Upper lobe of left lung (tissue), 6 donors: Measurements from ENCODE around the gene JUNB. TPM values are rescaled to one million over a fixed set of nuclear protein-coding genes. Genes with fewer than 3 reads are reported as not detected.

Experiments used
- ATAC-seq, 2 donors: fragments of 200-7000 bp; cut with Tn5 transposase; one replicate each; pipeline ENCODE4 v1.9.1; 2022; ENCODE audit warnings: mild to moderate bottlenecking in 2 of 2, moderate library complexity in 2 of 2; ENCODE audit not compliant: low FRiP score in 2 of 2
- DNase-seq, 2 donors: peaks; one replicate each; pipeline ENCODE4 v3.0.0-alpha.2; 2019 to 2020
- H3K27ac ChIP-seq, 4 donors: fragments of 200-600 bp; sonication (generic); one replicate each; pipeline ENCODE4 v1.5.1; 2016 to 2019
- H3K27me3 ChIP-seq, 4 donors: fragments of 200-600 bp; sonication (generic); one replicate each; pipeline ENCODE4 v1.5.1; 2017 to 2019
- H3K36me3 ChIP-seq, 4 donors: fragments of 200-600 bp; sonication (generic); one replicate each; pipeline ENCODE4 v1.5.1; 2016 to 2019
- H3K4me1 ChIP-seq, 4 donors: fragments of 200-600 bp; sonication (generic); one replicate each; pipeline ENCODE4 v1.5.1; 2018 to 2019
- H3K4me3 ChIP-seq, 4 donors: fragments of 200-600 bp; sonication (generic); one replicate each; pipeline ENCODE4 v1.5.1; 2017 to 2019; ENCODE audit warnings: mild to moderate bottlenecking in 2 of 4, moderate library complexity in 1 of 4
- H3K9me3 ChIP-seq, 4 donors: fragments of 200-600 bp; sonication (generic); one replicate each; pipeline ENCODE4 v1.5.1; 2018 to 2019
- EP300 ChIP-seq, 4 donors: sonication (generic); formaldehyde crosslinking; IDR thresholded peaks; one replicate each; pipeline ENCODE4 v1.5.1; 2017; ENCODE audit warnings: antibody characterized with exemption in 4 of 4, control low read depth in 2 of 4
- POLR2A ChIP-seq, 4 donors: fragments of 450-650 bp; IDR thresholded peaks; one replicate each; pipeline ENCODE4 v1.5.1; 2016 to 2017; ENCODE audit warnings: antibody characterized with exemption in 4 of 4, mild to moderate bottlenecking in 2 of 4
- POLR2AphosphoS5 ChIP-seq, 2 donors: sonication (generic); formaldehyde crosslinking; IDR thresholded peaks; one replicate each; pipeline ENCODE4 v1.5.1; 2017; ENCODE audit warnings: antibody characterized with exemption in 2 of 2
- WGBS, 2 donors: methylation state at CpG; one replicate each; pipeline ENCODE4 v1.1.5; 2017 to 2018; 5-methylcytosine and 5-hydroxymethylcytosine counted together
- total RNA-seq, 6 donors: library from RNA; depleted of rRNA in 4 of 6; stranded (reverse); fragments of >200 nt in 4 of 6; gene quantifications; one replicate each; pipeline versions ENCODE4 v1.1.0 to v1.2.1, GENCODE V29; 2016 to 2021
- TF ChIP-seq, protein P1 (sequence below), 6 experiments: fragments of 450-650 bp in 4 of 6; fragments of 200-600 bp in 2 of 6; sonication (generic) in 2 of 6; IDR thresholded peaks; one replicate each; pipeline ENCODE4 v1.5.1; 2016 to 2019; ENCODE audit warnings: antibody characterized with exemption in 6 of 6
- donor health status: DM: no; HTN: no; CAD: no; lungs with moderate emphysema.
- donor health status: DM: no; HTN: yes; CAD: no; lungs with severe emphysema.

JUNB gene
- total RNA-seq, 6 donors from 2014 or later = 127 to 422 (median 354) TPM

DNA sequence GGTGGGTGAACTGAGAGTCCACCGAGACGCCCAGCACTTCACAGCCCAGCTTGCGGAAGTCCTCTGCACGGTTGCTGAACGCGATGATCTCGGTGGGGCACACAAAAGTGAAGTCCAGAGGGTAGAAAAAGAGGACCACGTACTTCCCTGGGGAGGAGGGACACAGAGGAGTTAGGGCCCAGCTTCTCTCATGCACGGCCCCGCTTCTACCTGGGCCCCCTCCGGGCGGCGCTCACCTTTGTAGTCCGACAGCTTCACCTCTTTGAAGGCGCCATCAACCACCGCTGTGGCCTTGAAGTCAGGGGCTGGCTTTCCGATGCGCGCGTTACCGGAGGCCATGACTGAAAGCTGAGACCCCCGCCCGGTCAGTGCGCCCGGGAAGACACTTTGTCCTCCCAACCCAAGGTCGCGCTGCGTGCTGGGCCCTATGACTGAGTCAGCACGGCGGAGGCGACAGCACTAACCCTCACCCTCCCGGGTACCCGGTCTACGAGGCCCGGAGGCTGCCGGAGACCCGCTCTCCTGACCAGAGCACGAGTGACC, 9.7 kb downstream of the JUNB start:
- Histone ChIP-seq H3K36me3 (peaks cover 0 to 20% (median 11%) of the 10 kb centered on the region in 4 donors), H3K4me3 (peak overlapping the region; percentile 67 to 83 (median 76)), H3K27ac (peak overlapping the region; percentile 40 to 83 (median 82)), H3K9me3 (no peaks in the 10 kb centered on the region), H3K27me3 (no peaks in the 10 kb centered on the region), H3K4me1 (peaks cover 24 to 34% (median 28%) of the 10 kb centered on the region in 4 donors)
- 12 to 14% methylated on average over 3 to 28 of the region's 38 CpGs for WGBS, 2 donors
- DNase-seq (peak; percentile 25 to 86), ATAC-seq (peak in 1 of 2 donors; percentile 33)
- TF ChIP-seq EP300 (IDR thresholded peaks at IDR 0.05) (no peak), POLR2A (IDR thresholded peaks at IDR 0.05) (no peak)

DNA sequence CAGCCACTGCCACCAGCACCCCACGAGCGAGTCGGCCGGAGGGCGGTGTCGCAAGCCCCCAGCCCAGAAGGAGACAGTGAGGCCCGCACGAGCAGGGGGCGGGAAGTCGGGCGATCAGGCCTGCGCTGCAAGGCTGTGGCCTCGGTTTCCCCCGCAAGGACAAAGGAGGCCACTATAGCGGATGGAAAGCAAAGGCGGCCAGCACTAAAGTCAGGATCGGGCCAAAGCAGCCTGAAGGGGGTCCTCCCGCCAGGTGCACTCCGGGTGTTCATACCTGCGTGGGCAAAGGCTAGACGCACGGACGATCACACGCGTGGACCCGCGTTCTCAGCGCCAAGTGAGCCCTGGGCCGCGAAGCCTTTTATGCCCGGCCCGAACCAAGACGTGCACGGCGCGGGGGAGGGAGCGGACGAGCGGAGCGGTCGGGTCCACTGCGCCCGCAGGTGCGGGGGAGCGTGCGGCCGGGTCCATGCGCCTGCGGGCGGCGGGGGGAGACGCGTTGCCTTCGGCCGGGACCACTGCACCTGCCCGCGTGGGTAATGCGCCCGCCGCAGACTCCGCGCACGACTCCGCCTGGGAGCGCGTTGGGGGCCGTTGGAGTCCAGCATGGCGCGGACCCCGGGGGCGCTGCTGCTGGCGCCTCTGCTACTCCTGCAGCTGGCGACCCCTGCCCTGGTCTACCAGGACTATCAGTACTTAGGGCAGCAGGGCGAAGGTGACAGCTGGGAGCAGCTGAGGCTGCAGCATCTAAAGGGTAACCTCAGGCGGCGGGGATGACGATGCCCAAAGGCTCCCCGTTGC, 10.4 kb downstream of the JUNB start, which contains the start of the genes PRDX2 and THSD8:
Gene PRDX2, minus strand, starts transcription at position 335 of the 801 bp plus-strand sequence. CDS start 539 bp downstream, outside the sequence.
Gene THSD8, plus strand, starts transcription at position 604 of the 801 bp plus-strand sequence. Its CDS starts 3 bp downstream, at position 607.
- ATAC-seq (peak; percentile 87 to 90), DNase-seq (peak; percentile 70 to 95)
- Histone ChIP-seq H3K4me3 (peak within 1 kb of the TSS; percentile 67 to 83 (median 76)), H3K4me1 (peaks cover 20 to 33% (median 24%) of the 10 kb centered on the region in 4 donors), H3K27me3 (no peaks in the 10 kb centered on the region), H3K36me3 (peaks cover 0 to 20% (median 11%) of the 10 kb centered on the region in 4 donors), H3K27ac (peak within 1 kb of the TSS; percentile 40 to 83 (median 82)), H3K9me3 (no peaks in the 10 kb centered on the region)
- 0 to 1% methylated on average over 12 to 19 of the region's 78 CpGs for WGBS, 2 donors
- peak; percentile 86 to 95 for TF ChIP-seq POLR2AphosphoS5 (IDR thresholded peaks at IDR 0.05)
- TF ChIP-seq, protein P1, sequence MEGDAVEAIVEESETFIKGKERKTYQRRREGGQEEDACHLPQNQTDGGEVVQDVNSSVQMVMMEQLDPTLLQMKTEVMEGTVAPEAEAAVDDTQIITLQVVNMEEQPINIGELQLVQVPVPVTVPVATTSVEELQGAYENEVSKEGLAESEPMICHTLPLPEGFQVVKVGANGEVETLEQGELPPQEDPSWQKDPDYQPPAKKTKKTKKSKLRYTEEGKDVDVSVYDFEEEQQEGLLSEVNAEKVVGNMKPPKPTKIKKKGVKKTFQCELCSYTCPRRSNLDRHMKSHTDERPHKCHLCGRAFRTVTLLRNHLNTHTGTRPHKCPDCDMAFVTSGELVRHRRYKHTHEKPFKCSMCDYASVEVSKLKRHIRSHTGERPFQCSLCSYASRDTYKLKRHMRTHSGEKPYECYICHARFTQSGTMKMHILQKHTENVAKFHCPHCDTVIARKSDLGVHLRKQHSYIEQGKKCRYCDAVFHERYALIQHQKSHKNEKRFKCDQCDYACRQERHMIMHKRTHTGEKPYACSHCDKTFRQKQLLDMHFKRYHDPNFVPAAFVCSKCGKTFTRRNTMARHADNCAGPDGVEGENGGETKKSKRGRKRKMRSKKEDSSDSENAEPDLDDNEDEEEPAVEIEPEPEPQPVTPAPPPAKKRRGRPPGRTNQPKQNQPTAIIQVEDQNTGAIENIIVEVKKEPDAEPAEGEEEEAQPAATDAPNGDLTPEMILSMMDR (IDR thresholded peaks at IDR 0.05) = peak in 2 of 6 experiments; percentile 17 to 28
- TF ChIP-seq EP300 (IDR thresholded peaks at IDR 0.05) = peak in 1 of 4 donors; percentile 12
- TF ChIP-seq POLR2A (IDR thresholded peaks at IDR 0.05) = peak in 3 of 4 donors; percentile 82 to 95 (median 83)

DNA sequence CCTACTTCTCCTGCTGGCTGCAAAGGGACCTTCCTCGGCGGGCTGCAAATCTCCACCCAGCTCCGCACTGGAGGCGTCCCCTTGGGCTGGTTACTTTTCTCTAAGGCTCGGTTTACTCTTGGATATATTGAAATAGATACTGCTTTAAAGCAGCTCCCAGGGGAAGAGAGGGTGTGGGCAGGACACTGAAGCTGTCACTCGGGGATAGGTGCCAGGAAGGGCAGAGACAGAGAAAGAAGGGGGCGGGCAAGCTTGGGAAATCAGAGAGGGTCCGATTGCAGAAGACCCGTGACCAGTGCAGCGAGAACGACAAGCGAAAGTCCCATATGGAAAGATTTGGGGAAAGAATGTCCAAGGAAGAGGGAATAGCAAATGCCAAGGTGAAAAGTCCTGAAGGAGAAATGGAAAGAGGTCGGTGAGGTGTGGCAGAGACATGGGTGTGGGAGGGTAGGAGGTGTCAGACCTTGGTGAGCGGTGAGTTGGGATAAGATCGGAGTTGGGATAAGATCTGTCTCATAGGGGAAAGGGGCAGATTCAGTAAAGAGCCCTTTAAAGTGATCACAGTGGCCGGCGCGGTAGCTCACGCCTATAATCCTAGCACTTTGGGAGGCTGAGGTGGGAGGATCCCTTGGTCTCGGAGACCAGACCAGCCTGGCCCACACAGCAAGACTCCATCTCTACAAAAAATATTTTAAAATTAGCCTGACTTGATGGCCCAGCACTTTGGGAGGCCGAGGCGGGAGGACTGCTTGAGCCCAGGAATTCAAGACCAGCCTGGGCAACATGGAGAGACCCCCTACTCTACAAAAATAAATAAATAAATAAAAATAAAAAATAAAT, 11.2 kb downstream of the JUNB start:
- Histone ChIP-seq H3K27ac (peak overlapping the region in 3 of 4 donors; percentile 82 to 83 (median 83)), H3K9me3 (no peaks in the 10 kb centered on the region), H3K27me3 (no peaks in the 10 kb centered on the region), H3K4me3 (peak overlapping the region; percentile 67 to 83 (median 76)), H3K36me3 (peaks cover 0 to 20% (median 11%) of the 10 kb centered on the region in 4 donors), H3K4me1 (peaks cover 26 to 40% (median 31%) of the 10 kb centered on the region in 4 donors)
- DNase-seq (no peak), ATAC-seq (no peak)
- WGBS, 2 donors = 41 to 45% methylated on average over 22 of the region's 22 CpGs
- no peak for TF ChIP-seq POLR2A (IDR thresholded peaks at IDR 0.05)
- TF ChIP-seq, protein P1 (IDR thresholded peaks at IDR 0.05) = no peak
- TF ChIP-seq EP300 (IDR thresholded peaks at IDR 0.05) = no peak
- TF ChIP-seq POLR2AphosphoS5 (IDR thresholded peaks at IDR 0.05) = no peak

DNA sequence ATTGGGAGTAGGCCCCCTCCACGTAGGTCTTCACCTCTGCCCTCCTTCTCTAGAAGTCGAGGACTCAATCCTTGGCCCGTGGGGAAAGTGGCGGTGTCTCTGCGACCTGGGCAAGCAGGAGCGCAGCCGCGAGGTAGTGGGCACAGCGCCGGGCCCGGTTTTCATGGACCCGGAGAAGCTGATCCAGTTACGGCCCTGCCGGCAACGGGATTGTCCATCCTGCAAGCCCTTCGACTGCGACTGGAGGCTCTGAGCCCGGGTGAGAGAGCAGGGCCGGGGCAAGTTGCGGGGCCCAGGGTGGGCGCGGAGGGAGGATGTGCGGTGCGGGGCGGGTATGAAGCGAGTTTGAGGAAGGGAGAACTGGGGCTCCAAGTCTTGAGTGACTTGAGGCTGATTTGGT, 12.8 kb downstream of the JUNB start:
- TF ChIP-seq POLR2A (IDR thresholded peaks at IDR 0.05) (no peak), EP300 (IDR thresholded peaks at IDR 0.05) (no peak), POLR2AphosphoS5 (IDR thresholded peaks at IDR 0.05) (no peak)
- TF ChIP-seq, protein P1 (IDR thresholded peaks at IDR 0.05) = no peak
- peaks cover 26 to 40% (median 31%) of the 10 kb centered on the region in 4 donors for H3K4me1 ChIP-seq
- ATAC-seq (no peak), DNase-seq (peak in 1 of 2 donors; percentile 71)
- H3K27me3 ChIP-seq = no peaks in the 10 kb centered on the region
- H3K27ac ChIP-seq = no peak overlapping the region
- no peaks in the 10 kb centered on the region for H3K9me3 ChIP-seq
- no peak overlapping the region for H3K4me3 ChIP-seq
- H3K36me3 ChIP-seq = peaks cover 0 to 18% (median 8%) of the 10 kb centered on the region in 4 donors
- WGBS, 2 donors = 87 to 96% methylated on average over 26 of the region's 26 CpGs
